Right lobe of liver (tissue), 4 donors: ENCODE measurements around the gene NDUFA12.

ENCODE experiments used
- CTCF ChIP-seq, 4 donors: fragments of 200-600 bp in 3 of 4; fragments of 450-650 bp in 1 of 4; IDR thresholded peaks; one replicate each; pipeline versions ENCODE4 v1.5.1 to v1.8.0; 2016 to 2022; ENCODE audit warnings: antibody characterized with exemption in 4 of 4, mild to moderate bottlenecking in 2 of 4
- POLR2A ChIP-seq: fragments of 450-650 bp; IDR thresholded peaks from one replicate; pipeline ENCODE4 v1.6.1; 2017; ENCODE audit warnings: antibody characterized with exemption, mild to moderate bottlenecking
- donor health status: DM: no; HTN: no; CAD: no.
- donor health status: DM: no; HTN: no; CAD: no.
- donor health status: DM: no; HTN: yes; CAD: no.

DNA sequence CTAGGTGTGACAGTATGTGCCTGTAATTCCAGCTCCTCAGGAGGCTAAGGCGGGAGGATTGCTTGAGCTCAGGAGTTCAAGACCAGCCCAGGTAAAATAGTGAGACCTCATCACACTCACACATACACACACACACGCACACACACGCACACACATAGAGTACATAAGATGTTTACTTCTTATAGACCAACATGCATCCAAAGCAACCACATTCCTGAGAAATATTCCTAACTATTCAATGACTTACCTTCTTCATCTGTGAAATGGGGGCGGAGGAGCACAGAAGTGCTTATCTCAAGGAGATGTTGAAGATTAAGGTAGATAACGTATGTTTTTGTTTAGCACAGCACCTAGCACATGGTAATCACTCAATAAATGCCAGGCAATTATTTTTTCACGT, 6.4 kb downstream of the NDUFA12 start:
- TF ChIP-seq CTCF (IDR thresholded peaks at IDR 0.05) (no peak), POLR2A (no peak)
